H9 (cell line): ENCODE data around the gene CIT. TPM values are rescaled to one million over a fixed set of nuclear protein-coding genes. Genes with fewer than 3 reads are reported as not detected.

Experiments
- DNase-seq: peaks from one replicate; pipeline ENCODE4 v3.0.0-alpha.2; 2017
- H2AFZ ChIP-seq: one replicate; pipeline ENCODE4 v1.6.1; 2013; ENCODE audit warnings: mild to moderate bottlenecking, low read length, control low read depth, moderate library complexity
- H2AK5ac ChIP-seq: 2 replicates; pipeline ENCODE4 v1.6.1; 2013; ENCODE audit warnings: low read length, control low read depth, mixed read lengths; ENCODE audit not compliant: insufficient read length
- H2BK120ac ChIP-seq: one replicate; pipeline ENCODE4 v1.6.1; 2013; ENCODE audit warnings: low read depth, mild to moderate bottlenecking, low read length, control low read depth, inconsistent platforms; ENCODE audit not compliant: poor library complexity, severe bottlenecking
- H2BK12ac ChIP-seq: 2 replicates; pipeline ENCODE4 v1.6.1; 2013; ENCODE audit warnings: low read length, control low read depth, mixed read lengths, low read depth; ENCODE audit not compliant: insufficient read length
- H2BK15ac ChIP-seq: 2 replicates; pipeline ENCODE4 v1.6.1; 2013; ENCODE audit warnings: low read depth, low read length, control low read depth
- H2BK20ac ChIP-seq: one replicate; pipeline ENCODE4 v1.6.1; 2013; ENCODE audit warnings: low read depth, mild to moderate bottlenecking, low read length, control low read depth, inconsistent platforms; ENCODE audit not compliant: poor library complexity, severe bottlenecking
- H2BK5ac ChIP-seq: 2 replicates; pipeline ENCODE4 v1.6.1; 2013; ENCODE audit warnings: low read length, control low read depth, mixed read lengths; ENCODE audit not compliant: insufficient read length
- H3K14ac ChIP-seq: 2 replicates; pipeline ENCODE4 v1.6.1; 2013; ENCODE audit warnings: low read length, control low read depth; ENCODE audit not compliant: insufficient read depth
- H3K18ac ChIP-seq: 2 replicates; pipeline ENCODE4 v1.6.1; 2013; ENCODE audit warnings: low read depth, mild to moderate bottlenecking, mixed read lengths, low read length, control low read depth; ENCODE audit not compliant: insufficient read length
- H3K23ac ChIP-seq: 2 replicates; pipeline ENCODE4 v1.6.1; 2013; ENCODE audit warnings: low read length, control low read depth, mixed read lengths, low read depth; ENCODE audit not compliant: insufficient read length
- H3K23me2 ChIP-seq: 2 replicates; pipeline ENCODE4 v1.6.1; 2013; ENCODE audit warnings: low read depth, mild to moderate bottlenecking, mixed read lengths, low read length, control low read depth; ENCODE audit not compliant: insufficient read length, poor library complexity, severe bottlenecking
- H3K27ac ChIP-seq: 2 replicates; pipeline ENCODE4 v1.5.1; 2013; ENCODE audit warnings: low read length, control low read depth, mixed read lengths, low read depth; ENCODE audit not compliant: insufficient read length
- H3K27me3 ChIP-seq: 2 replicates; pipeline ENCODE4 v1.6.1; 2013; ENCODE audit warnings: low read length, control low read depth, inconsistent platforms; ENCODE audit not compliant: insufficient read depth
- H3K4ac ChIP-seq: 2 replicates; pipeline ENCODE4 v1.6.1; 2013; ENCODE audit warnings: low read depth, mild to moderate bottlenecking, control low read depth, inconsistent platforms, low read length, moderate library complexity
- H3K4me1 ChIP-seq: 2 replicates; pipeline ENCODE4 v1.6.1; 2013; ENCODE audit warnings: low read length, control low read depth, inconsistent platforms; ENCODE audit not compliant: insufficient read depth
- H3K4me2 ChIP-seq: 2 replicates; pipeline ENCODE4 v1.6.1; 2013; ENCODE audit warnings: low read length, control low read depth, mixed read lengths; ENCODE audit not compliant: insufficient read length, insufficient read depth
- H3K56ac ChIP-seq: 2 replicates; pipeline ENCODE4 v1.6.1; 2013; ENCODE audit warnings: low read depth, mild to moderate bottlenecking, mixed read lengths, low read length, control low read depth; ENCODE audit not compliant: insufficient read length
- H3K79me1 ChIP-seq: 2 replicates; pipeline ENCODE4 v1.6.1; 2013; ENCODE audit warnings: low read depth, mild to moderate bottlenecking, moderate library complexity, low read length, control low read depth, inconsistent platforms; ENCODE audit not compliant: insufficient read depth, poor library complexity, severe bottlenecking
- H3K79me2 ChIP-seq: 2 replicates; pipeline ENCODE4 v1.6.1; 2013; ENCODE audit warnings: low read length, control low read depth, inconsistent platforms; ENCODE audit not compliant: insufficient read depth
- H3K9ac ChIP-seq: 2 replicates; pipeline ENCODE4 v1.6.1; 2013; ENCODE audit warnings: low read length, control low read depth, mixed read lengths; ENCODE audit not compliant: insufficient read length; ENCODE audit errors: extremely low read depth
- H3K9me3 ChIP-seq: one replicate; pipeline ENCODE4 v1.6.1; 2013; ENCODE audit warnings: low read depth, low read length, inconsistent platforms; ENCODE audit not compliant: control insufficient read depth
- H3T11ph ChIP-seq: one replicate; pipeline ENCODE4 v1.6.1; 2013; ENCODE audit warnings: mild to moderate bottlenecking, low read length, control low read depth, inconsistent platforms
- H4K20me1 ChIP-seq: one replicate; pipeline ENCODE4 v1.6.1; 2013; ENCODE audit not compliant: control insufficient read depth, insufficient read length, insufficient read depth
- H4K5ac ChIP-seq: 2 replicates; pipeline ENCODE4 v1.6.1; 2013; ENCODE audit warnings: low read depth, mild to moderate bottlenecking, mixed read lengths, low read length, control low read depth; ENCODE audit not compliant: insufficient read length
- H4K8ac ChIP-seq: replicated peaks from 2 replicates; pipeline ENCODE4 v1.6.1; 2013; ENCODE audit warnings: low read length, control low read depth, mixed read lengths, low read depth; ENCODE audit not compliant: insufficient read length
- H4K91ac ChIP-seq: 2 replicates; pipeline ENCODE4 v1.6.1; 2013; ENCODE audit warnings: low read depth, mild to moderate bottlenecking, moderate library complexity, mixed read lengths, low read length, control low read depth; ENCODE audit not compliant: insufficient read length
- H3K27ac Mint-ChIP-seq, 3 experiments: 2 replicates in 2 of 3; 3 replicates in 1 of 3; pipeline ENCODE4 v1.8.0; 2020 to 2021; ENCODE audit warnings: mixed read lengths in 3 of 3, mild to moderate bottlenecking in 1 of 3, moderate library complexity in 1 of 3
- H3K27me3 Mint-ChIP-seq: 2 replicates; pipeline ENCODE4 v1.8.0; 2021; ENCODE audit warnings: low read depth, mild to moderate bottlenecking, moderate library complexity, mixed read lengths
- H3K36me3 Mint-ChIP-seq, 3 experiments: 2 replicates in 2 of 3; 3 replicates in 1 of 3; pipeline ENCODE4 v1.8.0; 2020 to 2021; ENCODE audit warnings: low read depth in 3 of 3, mixed read lengths in 3 of 3; ENCODE audit not compliant: insufficient read depth in 1 of 3
- H3K4me1 Mint-ChIP-seq, 2 experiments: 2 replicates each; pipeline ENCODE4 v1.8.0; 2020; ENCODE audit warnings: mixed read lengths in 2 of 2
- H3K4me3 Mint-ChIP-seq, 2 experiments: 2 replicates in 1 of 2; 3 replicates in 1 of 2; pipeline ENCODE4 v1.8.0; 2020 to 2021; ENCODE audit warnings: mild to moderate bottlenecking in 2 of 2, mixed read lengths in 2 of 2, moderate library complexity in 1 of 2
- H3K9me3 Mint-ChIP-seq, 2 experiments: 2 replicates in 1 of 2; 3 replicates in 1 of 2; pipeline ENCODE4 v1.8.0; 2020; ENCODE audit warnings: mild to moderate bottlenecking in 2 of 2, mixed read lengths in 2 of 2, moderate library complexity in 1 of 2
- CTCF ChIP-seq: fragments of 200-600 bp; sonication (generic); conservative IDR thresholded peaks from 3 replicates; pipeline ENCODE4 v1.8.0; 2021; ENCODE audit warnings: antibody characterized with exemption, mild to moderate bottlenecking
- WGBS: extraction: QIAGEN DNeasy Blood & Tissue Kit; methylation state at CpG from one replicate; pipeline ENCODE4 v1.1.7; 2013; ENCODE audit warnings: missing lambda C conversion rate, low lambda C conversion rate, mixed read lengths; ENCODE audit not compliant: insufficient read length; ENCODE audit errors: extremely low coverage; 5-methylcytosine and 5-hydroxymethylcytosine counted together
- total RNA-seq: library from RNA; stranded (reverse); gene quantifications from 2 replicates; pipeline ENCODE4 v1.2.1, GENCODE V29; 2021

Gene CIT
- total RNA-seq, 1 experiment from 2014 or later = 55.3 TPM

- H3K4me1 Mint-ChIP-seq = peaks cover 4 to 7% of the 10 kb centered on the region in 2 experiments
Observed at GRCh38 chr12:119775246-119775895, 101.7 kb downstream of the CIT start.

More at GRCh38 chr12:119775246-119775895, 101.7 kb downstream of the CIT start:
- no peak overlapping the region for H4K5ac ChIP-seq
- H3K27me3 Mint-ChIP-seq = no peaks in the 10 kb centered on the region
- no peak overlapping the region for H3K4me3 Mint-ChIP-seq
- H4K8ac ChIP-seq = no peak overlapping the region
- no peaks in the 10 kb centered on the region for H3K79me1 ChIP-seq
- H3K9ac ChIP-seq = no peak overlapping the region
- WGBS = no CpG with 5 or more reads among the region's 7 CpGs
- H3K27me3 ChIP-seq = no peaks in the 10 kb centered on the region
- no peak overlapping the region for H2BK12ac ChIP-seq
- no peak for TF ChIP-seq CTCF
- no peak overlapping the region for H3K14ac ChIP-seq
- H2BK5ac ChIP-seq = no peak overlapping the region
- H2AK5ac ChIP-seq = no peak overlapping the region
- H3K4ac ChIP-seq = no peak overlapping the region
- peaks cover 27 to 70% (median 68%) of the 10 kb centered on the region in 3 experiments; a peak in 6 of 7 replicates for H3K36me3 Mint-ChIP-seq
- H3T11ph ChIP-seq = no peak overlapping the region
- H3K56ac ChIP-seq = no peak overlapping the region
- no peaks in the 10 kb centered on the region for H3K9me3 ChIP-seq
- no peaks in the 10 kb centered on the region for H3K9me3 Mint-ChIP-seq
- no peak overlapping the region for H4K91ac ChIP-seq
- no peak overlapping the region for H2AFZ ChIP-seq
- H3K27ac ChIP-seq = no peak overlapping the region
- H3K23ac ChIP-seq = no peak overlapping the region
- peak overlapping the region in 2 of 3 experiments; percentile 50 to 54; a peak in 2 of 7 replicates for H3K27ac Mint-ChIP-seq
- no peak overlapping the region for H3K18ac ChIP-seq
- no peaks in the 10 kb centered on the region for H3K79me2 ChIP-seq
- H4K20me1 ChIP-seq = no peaks in the 10 kb centered on the region
- H3K4me1 ChIP-seq = no peaks in the 10 kb centered on the region
- no peak overlapping the region for H3K4me2 ChIP-seq
- DNase-seq = peak; percentile 53
- no peak overlapping the region for H2BK15ac ChIP-seq
- H2BK120ac ChIP-seq = no peak overlapping the region
- no peaks in the 10 kb centered on the region for H3K23me2 ChIP-seq
- H2BK20ac ChIP-seq = no peak overlapping the region
